H1 (cell line): Measurements from ENCODE around the gene IL36B. TPM values are rescaled to one million over a fixed set of nuclear protein-coding genes. Genes with fewer than 3 reads are reported as not detected.

Source experiments
- CTCF ChIA-PET: fragments of 300-600 bp; sonication (Branson Sonifier 250); formaldehyde crosslinking; loops from one replicate; lab custom pipeline; 2021; ENCODE audit not compliant: partially characterized antibody; lab: Charles Lee
- POLR2A ChIA-PET: fragments of 300-600 bp; sonication (Branson Sonifier 250); formaldehyde crosslinking; loops from one replicate; lab custom pipeline; 2021; ENCODE audit warnings: inconsistent platforms; ENCODE audit not compliant: partially characterized antibody; lab: Charles Lee
- DNase-seq, 2 experiments: peaks; one replicate each; pipeline versions ENCODE4 v3.0.0 to v3.0.0-alpha.2; 2010 to 2022; ENCODE audit warnings: low spot score in 2 of 2, low read depth in 1 of 2, mixed read lengths in 1 of 2
- FAIRE-seq: peaks from 2 replicates; lab custom pipeline; 2011; peaks lifted over from hg19 to GRCh38; lab: Jason Lieb, UNC
- H2AFZ ChIP-seq: 2 replicates; pipeline ENCODE4 v1.8.1; 2012; ENCODE audit warnings: low read length, inconsistent platforms
- H2AK5ac ChIP-seq: 2 replicates; pipeline ENCODE4 v1.6.1; 2013; ENCODE audit warnings: low read depth, low read length
- H2BK120ac ChIP-seq: replicated peaks from 2 replicates; pipeline ENCODE3; 2013; ENCODE audit warnings: low read depth, low read length, inconsistent platforms
- H2BK12ac ChIP-seq: 2 replicates; pipeline ENCODE4 v1.6.1; 2013; ENCODE audit warnings: low read depth, low read length
- H2BK15ac ChIP-seq: 2 replicates; pipeline ENCODE4 v1.6.1; 2013; ENCODE audit warnings: low read length
- H2BK20ac ChIP-seq: 2 replicates; pipeline ENCODE4 v1.6.1; 2013; ENCODE audit warnings: low read length
- H2BK5ac ChIP-seq: 2 replicates; pipeline ENCODE4 v1.6.1; 2013; ENCODE audit warnings: low read depth, low read length
- H3K14ac ChIP-seq: 2 replicates; pipeline ENCODE4 v1.6.1; 2013; ENCODE audit warnings: inconsistent platforms; ENCODE audit not compliant: insufficient read length
- H3K18ac ChIP-seq: 2 replicates; pipeline ENCODE4 v1.6.1; 2013; ENCODE audit warnings: low read length; ENCODE audit errors: extremely low read depth
- H3K23ac ChIP-seq: 2 replicates; pipeline ENCODE4 v1.6.1; 2013; ENCODE audit warnings: inconsistent platforms; ENCODE audit not compliant: insufficient read length
- H3K23me2 ChIP-seq: 2 replicates; pipeline ENCODE4 v1.6.1; 2013; ENCODE audit warnings: low read depth, low read length
- H3K27ac ChIP-seq: 2 replicates; pipeline ENCODE4 v1.6.1; 2011; ENCODE audit warnings: low read depth, low read length, inconsistent platforms
- H3K27me3 ChIP-seq, 4 experiments: replicated peaks in 1 of 4; 1 replicate in 1 of 4; 2 replicates in 3 of 4; pipeline versions ENCODE4 v1.6.1 to v1.8.1; 2011 to 2013; ENCODE audit warnings: low read length in 3 of 4, mild to moderate bottlenecking in 3 of 4, inconsistent platforms in 2 of 4, mixed read lengths in 2 of 4, moderate library complexity in 1 of 4; ENCODE audit not compliant: control insufficient read depth in 3 of 4, insufficient read depth in 3 of 4; ENCODE audit errors: extremely low read depth in 1 of 4
- H3K36me3 ChIP-seq, 4 experiments: 2 replicates each; pipeline versions ENCODE4 v1.6.1 to v1.8.1; 2011 to 2013; ENCODE audit warnings: mild to moderate bottlenecking in 4 of 4, low read length in 3 of 4, moderate library complexity in 2 of 4, control low read depth in 1 of 4, inconsistent platforms in 1 of 4; ENCODE audit not compliant: insufficient read depth in 4 of 4, control insufficient read depth in 2 of 4
- H3K4ac ChIP-seq: replicated peaks from 2 replicates; pipeline ENCODE3; 2013; ENCODE audit warnings: low read length, low read depth, mixed read lengths, inconsistent platforms; ENCODE audit not compliant: insufficient read length
- H3K4me1 ChIP-seq, 4 experiments: replicated peaks in 1 of 4; 1 replicate in 1 of 4; 2 replicates in 3 of 4; pipeline versions ENCODE4 v1.6.1 to v1.8.1; 2011 to 2013; ENCODE audit warnings: low read length in 3 of 4, inconsistent platforms in 2 of 4, mixed read lengths in 1 of 4; ENCODE audit not compliant: insufficient read depth in 4 of 4, control insufficient read depth in 3 of 4
- H3K4me2 ChIP-seq, 2 experiments: 2 replicates each; pipeline versions ENCODE4 v1.6.1 to v1.8.1; 2011 to 2013; ENCODE audit warnings: low read depth in 2 of 2, low read length in 2 of 2, control low read depth in 1 of 2, inconsistent platforms in 1 of 2, mild to moderate bottlenecking in 1 of 2; ENCODE audit not compliant: insufficient read depth in 1 of 2
- H3K4me3 ChIP-seq, 4 experiments: fragments of 200-600, 300-600 bp in 1 of 4; sonication (generic), shearing (Covaris generic), sonication (Bioruptor Twin) in 1 of 4; 2 replicates each; pipeline versions ENCODE4 v1.5.1 to v1.8.1; 2011 to 2016; ENCODE audit warnings: low read length in 4 of 4, low read depth in 3 of 4, control low read depth in 2 of 4, inconsistent platforms in 2 of 4, mild to moderate bottlenecking in 2 of 4, mixed read lengths in 1 of 4, moderate library complexity in 1 of 4; ENCODE audit not compliant: insufficient read depth in 2 of 4; ENCODE audit errors: extremely low read depth in 1 of 4
- H3K56ac ChIP-seq: replicated peaks from 2 replicates; pipeline ENCODE3; 2013; ENCODE audit warnings: low read depth, mild to moderate bottlenecking, mixed read lengths, low read length, inconsistent platforms; ENCODE audit not compliant: insufficient read length
- H3K79me1 ChIP-seq: 2 replicates; pipeline ENCODE4 v1.6.1; 2013; ENCODE audit warnings: low read depth, low read length, control low read depth
- H3K79me2 ChIP-seq, 2 experiments: 2 replicates each; pipeline versions ENCODE4 v1.6.1 to v1.8.1; 2012 to 2013; ENCODE audit warnings: low read length in 2 of 2, mild to moderate bottlenecking in 2 of 2, inconsistent platforms in 1 of 2; ENCODE audit not compliant: insufficient read depth in 2 of 2, control insufficient read depth in 1 of 2
- H3K9ac ChIP-seq, 4 experiments: replicated peaks in 1 of 4; 1 replicate in 1 of 4; 2 replicates in 3 of 4; pipeline versions ENCODE4 v1.6.1 to v1.8.1; 2011 to 2013; ENCODE audit warnings: low read depth in 3 of 4, low read length in 3 of 4, control low read depth in 2 of 4, mild to moderate bottlenecking in 2 of 4, moderate library complexity in 2 of 4, inconsistent platforms in 1 of 4; ENCODE audit errors: extremely low read depth in 1 of 4
- H3K9me3 ChIP-seq, 2 experiments: 2 replicates each; pipeline versions ENCODE4 v1.6.1 to v1.8.1; 2012 to 2013; ENCODE audit warnings: mild to moderate bottlenecking in 2 of 2, moderate library complexity in 2 of 2, control low read depth in 1 of 2, inconsistent platforms in 1 of 2, low read depth in 1 of 2, low read length in 1 of 2, mixed read lengths in 1 of 2; ENCODE audit not compliant: insufficient read depth in 2 of 2
- H4K20me1 ChIP-seq, 2 experiments: replicated peaks in 1 of 2; 2 replicates each; pipeline versions ENCODE3 to v1.8.1; 2011 to 2013; ENCODE audit warnings: inconsistent platforms in 2 of 2, low read length in 2 of 2, mild to moderate bottlenecking in 1 of 2; ENCODE audit not compliant: insufficient read depth in 2 of 2, control insufficient read depth in 1 of 2
- H4K5ac ChIP-seq: 2 replicates; pipeline ENCODE4 v1.6.1; 2013; ENCODE audit warnings: low read length, low read depth, mixed read lengths, inconsistent platforms; ENCODE audit not compliant: insufficient read length
- H4K8ac ChIP-seq: 2 replicates; pipeline ENCODE4 v1.8.0; 2013; ENCODE audit warnings: mild to moderate bottlenecking, moderate library complexity, low read length, inconsistent platforms; ENCODE audit not compliant: insufficient read depth; ENCODE audit errors: extremely low read depth
- H4K91ac ChIP-seq: replicated peaks from 2 replicates; pipeline ENCODE3; 2013; ENCODE audit warnings: low read length, mixed read lengths, inconsistent platforms; ENCODE audit not compliant: insufficient read length
- HDAC2 ChIP-seq, 2 experiments: fragments of 300-600 bp in 1 of 2; sonication (generic) in 1 of 2; IDR thresholded peaks; 2 replicates each; pipeline ENCODE4 v1.6.1; 2011 to 2012; ENCODE audit warnings: low read depth in 2 of 2, low read length in 2 of 2, mild to moderate bottlenecking in 2 of 2, moderate library complexity in 2 of 2, borderline replicate concordance in 1 of 2, inconsistent platforms in 1 of 2
- HDAC6 ChIP-seq: IDR thresholded peaks from one replicate; pipeline ENCODE4 v1.7.1; 2012; ENCODE audit warnings: low read depth, mild to moderate bottlenecking, inconsistent platforms, low read length, moderate library complexity
- WGBS, 2 experiments: shearing (Covaris generic) in 1 of 2; methylation state at CpG; one replicate each; pipeline versions ENCODE4 v1.1.6 to v1.1.7; 2013 to 2015; ENCODE audit warnings: low lambda C conversion rate in 2 of 2, mixed read lengths in 2 of 2, inconsistent platforms in 1 of 2, low coverage in 1 of 2, missing lambda C conversion rate in 1 of 2; ENCODE audit not compliant: insufficient replicate concordance in 2 of 2, insufficient coverage in 1 of 2, insufficient read length in 1 of 2; ENCODE audit errors: extremely low coverage in 1 of 2, missing lambda C conversion rate in 1 of 2; 5-methylcytosine and 5-hydroxymethylcytosine counted together
- polyA plus RNA-seq, 7 experiments: library from polyadenylated mRNA; depleted of rRNA in 3 of 7; stranded (reverse) in 5 of 7; unstranded in 2 of 7; fragments of >200 nt in 5 of 7; fragments of 200-250 nt in 2 of 7; gene quantifications; 1 replicate in 5 of 7; 2 replicates in 1 of 7; 4 replicates in 1 of 7; pipeline versions ENCODE4 v1.2.1 to v1.2.3, GENCODE V29; 2011 to 2013; ENCODE audit warnings: missing spikeins in 2 of 7, mixed read lengths in 2 of 7
- total RNA-seq: library from RNA; stranded (reverse); fragmentation: NEBNext Ultra II Directional; extraction: Animal tissue kit (Norgen Biotek cat#: 25700); gene quantifications from 2 replicates; pipeline ENCODE4 v1.2.1, GENCODE V29; 2021

Gene IL36B
- total and polyA plus RNA-seq, 2 of the 8 experiments (the other 6 are each of a cell fraction or from before 2014, with no cell fraction given) = not detected

DNA sequence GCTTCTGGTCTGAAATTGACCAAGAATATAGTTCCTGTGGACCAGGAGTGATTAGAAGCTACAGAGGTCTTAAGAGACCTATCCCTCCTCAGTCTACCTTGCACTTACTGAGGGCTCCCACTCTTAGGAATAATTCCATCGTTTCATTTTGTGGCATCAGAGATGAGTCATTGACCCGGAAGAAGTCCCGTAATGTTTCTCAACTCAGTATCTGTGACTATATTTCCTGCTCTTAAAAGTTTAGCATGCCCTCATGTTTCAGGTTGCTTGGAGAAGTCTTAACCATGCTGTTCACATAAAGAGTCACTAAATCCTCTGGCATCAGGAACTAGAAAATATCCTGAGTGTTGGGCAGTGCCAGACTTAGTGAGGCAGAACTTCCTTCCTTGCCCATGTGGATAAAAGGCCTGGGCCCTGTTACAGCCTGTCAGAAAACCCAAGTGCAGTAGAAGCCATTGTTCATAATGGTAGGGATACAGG lies 47.6 kb downstream of the IL36B start, which contains the start of gene IL36A:
TSS of gene IL36A (plus strand) at position 430 of the 480 bp plus-strand sequence. CDS start 413 bp downstream, outside the sequence.
- POLR2A ChIA-PET = no interaction called here
- H4K8ac ChIP-seq = no peak within 1 kb of the TSS
- H3K14ac ChIP-seq = no peak within 1 kb of the TSS
- no peaks in the 10 kb centered on the region for H3K23me2 ChIP-seq
- no peaks in the 10 kb centered on the region for H3K79me2 ChIP-seq
- no peak within 1 kb of the TSS for H3K23ac ChIP-seq
- no peak for TF ChIP-seq HDAC2 (IDR thresholded peaks at IDR 0.05; ENCODE audit: borderline replicate concordance in 1 of 2, low read depth in 2 of 2, low read length in 2 of 2)
- TF ChIP-seq HDAC6 = no peak
- no peak within 1 kb of the TSS for H2BK5ac ChIP-seq
- H4K91ac ChIP-seq = no peak within 1 kb of the TSS
- peaks cover 9 to 10% of the 10 kb centered on the region in 2 experiments; a peak in 2 of 4 replicates for H3K9me3 ChIP-seq
- no peak within 1 kb of the TSS for H4K5ac ChIP-seq
- DNase-seq = no peak
- H3K9ac ChIP-seq = no peak within 1 kb of the TSS
- H2AK5ac ChIP-seq = no peak within 1 kb of the TSS
- no peak within 1 kb of the TSS for H2BK20ac ChIP-seq
- 95% methylated on average over 3 of the region's 3 CpGs; no CpG with 5 or more reads in 1 of the 2 experiments for WGBS, 2 experiments
- no peak within 1 kb of the TSS for H3K4me2 ChIP-seq
- H3K4me3 ChIP-seq = no peak within 1 kb of the TSS
- no peak within 1 kb of the TSS for H2BK15ac ChIP-seq
- no peak within 1 kb of the TSS for H3K18ac ChIP-seq
- no peak within 1 kb of the TSS for H3K27ac ChIP-seq
- CTCF ChIA-PET = no interaction called here
- no peak within 1 kb of the TSS for H2BK12ac ChIP-seq
- H3K4ac ChIP-seq = no peak within 1 kb of the TSS
- H3K36me3 ChIP-seq = no peaks in the 10 kb centered on the region
- H3K27me3 ChIP-seq = no peaks in the 10 kb centered on the region
- no peaks in the 10 kb centered on the region for H3K4me1 ChIP-seq
- H3K56ac ChIP-seq = no peak within 1 kb of the TSS
- H4K20me1 ChIP-seq = no peaks in the 10 kb centered on the region
- no peak within 1 kb of the TSS for H2AFZ ChIP-seq
- no peak for FAIRE-seq
- H2BK120ac ChIP-seq = no peak within 1 kb of the TSS
- H3K79me1 ChIP-seq = no peaks in the 10 kb centered on the region
